Activated CD4-positive, alpha-beta T cell treated with anti-CD3 and anti-CD28 coated beads, Interleukin-2, amount 50 U/mL, for 24 hours (primary cell): ENCODE data around the gene FUT7.
"Not testable (repeated sequence)": the region's sequence is repeated elsewhere in the genome, so short reads cannot be mapped to it uniquely, and the experiment has no call there.

ENCODE experiments used
- DNase-seq, 2 donors: peaks; one replicate each; pipeline ENCODE4 v3.0.0-alpha.2; 2020; ENCODE audit warnings: low read depth in 1 of 2, low spot score in 1 of 2

Gene FUT7

DNA sequence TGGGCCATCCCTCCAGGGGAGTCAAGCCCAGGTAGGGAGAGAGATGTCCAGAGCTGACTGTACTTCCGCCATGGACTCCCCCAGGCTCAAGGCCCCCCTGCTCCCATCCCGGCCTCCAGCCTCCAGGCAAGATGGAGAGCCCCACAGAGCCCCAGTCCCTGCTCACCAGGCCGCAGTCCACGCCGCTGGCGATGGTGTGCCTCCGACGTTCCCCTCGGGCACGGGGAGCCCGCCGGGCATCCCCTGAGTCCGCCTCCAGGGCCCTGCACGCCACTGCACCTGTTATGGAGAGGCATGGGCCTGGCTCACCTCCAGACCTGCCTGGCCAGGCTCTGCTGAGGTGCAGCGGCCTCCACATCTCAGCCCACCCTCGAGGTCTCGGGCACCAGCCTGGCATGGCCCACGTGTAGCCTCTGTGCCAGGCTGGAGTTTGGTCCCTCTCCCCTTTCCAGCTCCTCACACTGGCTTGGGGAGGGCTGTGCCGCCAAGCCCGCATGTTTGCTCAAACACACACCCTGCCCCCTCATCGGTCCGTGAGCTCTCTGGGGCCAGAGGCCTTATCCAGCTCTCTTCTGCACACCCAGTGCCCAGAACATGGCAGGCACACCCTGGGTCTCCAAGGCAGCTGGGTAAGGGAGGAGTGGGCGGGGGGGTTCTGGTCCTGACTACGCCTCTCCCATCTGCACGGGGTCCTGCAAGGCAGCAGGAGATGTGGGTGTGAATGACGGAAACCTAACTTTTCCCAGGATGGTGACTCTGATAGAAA lies 34.4 kb upstream of the FUT7 start:
- DNase-seq, result no peak

DNA sequence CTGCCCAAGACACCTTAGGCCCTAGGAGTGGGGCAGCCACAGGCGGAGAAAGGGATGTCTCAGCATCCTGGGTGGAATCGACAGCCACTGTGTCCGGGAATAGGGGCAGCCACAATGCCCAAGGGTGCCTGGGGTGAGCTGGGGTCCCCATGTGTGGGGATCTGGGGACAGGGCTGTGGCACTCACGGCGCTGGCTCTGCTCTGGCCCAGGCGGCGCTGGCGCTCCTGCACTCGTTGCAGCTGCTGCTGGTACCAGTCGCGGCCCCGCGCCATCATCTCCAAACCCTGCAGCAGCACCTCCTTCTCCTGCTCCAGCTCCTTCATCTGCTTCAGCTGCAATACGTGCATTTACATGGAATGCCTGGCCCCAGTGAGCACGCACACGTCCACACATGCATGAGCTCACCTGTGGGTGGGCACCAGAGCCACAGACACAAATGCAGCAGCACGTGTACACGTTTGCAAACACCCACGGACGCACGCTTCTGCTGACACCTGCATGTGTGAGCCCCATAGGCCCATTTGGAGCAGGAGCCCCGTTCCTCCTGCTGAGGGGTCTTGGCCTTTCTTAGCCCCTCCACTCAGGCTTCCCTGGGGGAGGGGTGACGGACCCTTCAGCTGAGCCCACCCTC lies 33.6 kb upstream of the FUT7 start:
- no peak for DNase-seq

DNA sequence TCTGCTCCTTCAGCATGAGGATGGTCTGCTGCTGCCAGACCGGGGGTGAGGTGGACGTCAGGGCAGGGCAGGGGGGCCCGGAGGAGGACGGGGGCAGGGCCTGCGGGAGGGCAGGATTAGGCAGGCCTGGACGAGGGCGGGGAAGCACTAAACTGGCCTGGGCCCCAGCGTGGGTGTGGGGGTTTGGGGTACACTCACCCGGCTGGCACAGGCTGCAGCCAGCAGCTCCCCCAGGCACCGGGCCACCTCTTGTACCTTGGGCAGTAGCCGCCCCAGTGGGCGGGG lies 32.9 kb upstream of the FUT7 start:
- DNase-seq, result no peak

DNA sequence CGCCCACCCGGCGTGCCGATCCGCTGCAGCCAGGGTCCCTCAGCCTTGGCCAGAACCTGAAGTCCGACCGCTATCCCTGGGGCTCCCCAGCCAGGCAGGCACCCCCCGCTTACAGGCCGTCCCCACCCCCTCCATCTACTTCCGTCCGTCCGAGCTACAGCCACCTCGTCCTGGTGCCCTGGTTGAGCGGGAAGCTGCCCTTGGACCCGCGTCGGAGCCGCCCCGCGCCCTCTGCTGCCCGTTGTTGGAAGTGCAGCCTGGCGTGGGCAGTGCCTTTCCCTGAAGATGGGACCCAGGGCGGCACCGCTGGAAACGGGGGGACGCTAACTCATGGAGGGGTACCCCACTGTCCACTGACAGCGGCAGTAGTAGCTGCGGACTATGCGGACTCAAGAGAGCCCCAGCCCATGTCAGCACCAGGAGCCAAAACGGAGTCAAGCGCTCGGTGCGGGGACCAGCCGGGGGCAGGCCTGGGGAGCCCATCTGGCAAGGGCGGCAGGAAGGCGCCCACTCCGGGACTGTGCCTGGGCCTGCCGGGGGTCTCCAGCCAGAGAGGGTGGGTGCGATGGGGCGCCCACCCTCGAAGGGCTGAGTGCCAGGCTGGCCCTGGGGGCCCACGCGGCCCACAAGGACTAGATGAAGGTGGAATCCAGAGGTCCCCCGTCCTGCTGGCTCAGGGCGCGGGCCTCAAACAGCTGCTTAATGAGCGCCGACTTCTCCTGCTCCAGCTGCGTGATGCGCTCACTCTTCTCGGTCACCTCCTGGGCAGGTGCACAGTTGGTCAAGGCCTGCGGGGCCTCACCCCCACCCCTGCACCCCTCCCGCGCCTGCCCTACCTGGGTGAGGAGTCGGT lies 32.4 kb upstream of the FUT7 start:
- DNase-seq, result peak; percentile 44 to 57

DNA sequence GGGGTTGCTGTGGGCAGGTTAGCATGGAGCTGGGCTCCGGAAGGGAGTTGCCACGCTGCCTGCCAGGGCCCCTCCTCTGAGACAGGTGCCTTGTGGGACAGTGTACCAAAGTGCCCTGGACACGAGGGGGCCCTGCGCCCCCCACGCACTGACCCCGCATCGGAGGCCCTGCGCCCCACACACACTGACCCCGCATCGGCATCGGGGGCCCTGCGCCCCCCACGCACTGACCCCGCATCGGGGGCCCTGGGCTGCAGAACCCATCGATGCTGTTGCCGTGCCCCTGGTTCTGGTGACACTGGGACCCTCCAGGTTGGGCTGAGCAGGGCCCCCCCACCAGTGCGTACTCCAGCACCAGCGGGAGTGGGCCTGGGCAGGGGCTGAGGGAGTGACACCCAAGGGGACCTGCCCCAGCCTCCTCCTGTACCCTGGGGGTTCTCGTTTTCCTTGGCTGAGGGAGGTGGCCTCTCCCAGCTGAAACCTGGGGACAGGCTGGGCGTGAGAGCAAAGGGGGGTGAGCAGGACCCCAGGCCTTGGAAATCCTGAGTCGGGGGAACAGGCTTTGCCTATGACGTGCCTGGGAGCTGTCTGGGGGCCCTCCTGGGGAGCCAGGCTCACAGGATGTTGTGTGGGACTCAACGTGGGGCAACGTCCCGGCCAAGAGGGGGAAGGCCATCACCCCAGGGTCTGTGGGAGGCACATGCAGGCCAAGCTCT lies 31.6 kb upstream of the FUT7 start:
- DNase-seq, result no peak

DNA sequence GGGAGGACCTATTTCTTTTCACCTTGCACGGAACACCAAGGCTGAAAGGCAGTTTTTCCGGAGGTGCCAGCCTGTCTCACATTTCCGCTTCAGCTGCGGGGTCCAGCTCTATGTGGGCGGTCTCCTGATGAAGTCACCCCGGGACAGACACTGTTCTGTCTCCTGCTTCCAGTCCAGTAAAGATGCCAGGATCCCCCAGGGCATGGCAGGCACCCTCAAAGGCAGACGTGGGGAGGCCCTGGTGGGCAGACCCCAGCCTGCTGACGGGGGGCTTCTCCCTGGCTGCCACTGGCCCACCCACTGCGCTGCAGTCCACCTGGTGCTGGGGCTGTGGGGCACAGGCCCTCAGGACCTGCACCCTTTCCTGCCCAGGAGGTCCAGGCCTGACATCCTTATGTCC lies 30.9 kb upstream of the FUT7 start:
- DNase-seq, result not testable (repeated sequence)

DNA sequence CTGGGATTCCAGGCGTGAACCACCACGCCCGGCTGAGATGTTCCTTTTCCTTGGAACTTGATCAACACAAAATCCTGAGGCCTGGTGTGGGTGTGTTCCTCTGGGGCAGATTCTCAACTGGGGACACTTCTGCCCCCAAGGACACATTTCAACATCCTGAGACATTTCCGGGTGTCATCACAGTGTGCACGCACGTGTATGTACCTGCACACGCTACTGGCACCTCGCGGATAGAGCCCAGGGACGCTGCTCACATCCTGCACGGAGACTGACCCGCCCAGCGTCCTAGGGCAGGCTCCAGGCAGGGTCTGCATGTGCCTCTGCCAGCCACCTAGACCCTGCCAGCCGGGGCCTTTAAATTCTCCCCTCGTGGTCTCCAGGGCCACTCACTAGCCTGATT lies 30.5 kb upstream of the FUT7 start:
- no peak for DNase-seq

DNA sequence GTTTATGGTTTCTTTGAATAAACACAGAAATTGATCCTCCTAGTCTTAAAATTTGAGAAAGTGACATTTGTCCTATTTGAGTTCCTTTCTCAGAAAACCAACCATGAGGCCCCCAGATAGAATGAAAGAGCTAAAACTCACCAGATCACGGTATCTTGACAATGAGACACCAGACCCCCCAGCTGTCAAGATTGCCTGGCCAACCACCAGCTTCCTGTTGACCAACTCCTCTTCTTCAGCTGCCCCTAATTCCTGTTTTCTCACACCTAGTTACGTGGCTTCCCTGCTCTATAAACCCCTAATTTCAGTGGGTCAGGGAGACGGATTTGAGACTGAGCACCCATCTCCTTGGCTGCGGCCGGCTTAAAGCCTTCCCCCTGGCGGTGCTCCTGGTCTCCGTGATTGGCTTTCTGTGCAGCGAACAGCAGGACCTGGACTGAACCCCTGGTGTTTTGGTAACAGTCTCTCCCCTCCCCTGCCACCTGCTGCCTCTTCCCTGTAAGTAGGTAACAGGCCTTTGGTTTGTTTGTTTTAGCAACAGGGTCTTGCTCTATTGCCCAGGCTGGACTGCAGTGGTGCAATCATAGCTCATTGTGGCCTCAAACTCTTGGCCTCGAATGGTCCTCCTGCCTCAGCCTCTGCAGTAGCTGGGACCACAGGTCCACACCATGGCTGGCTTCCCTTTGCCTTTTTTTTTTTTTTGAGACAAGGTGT lies 26.8 kb upstream of the FUT7 start:
- no peak for DNase-seq

DNA sequence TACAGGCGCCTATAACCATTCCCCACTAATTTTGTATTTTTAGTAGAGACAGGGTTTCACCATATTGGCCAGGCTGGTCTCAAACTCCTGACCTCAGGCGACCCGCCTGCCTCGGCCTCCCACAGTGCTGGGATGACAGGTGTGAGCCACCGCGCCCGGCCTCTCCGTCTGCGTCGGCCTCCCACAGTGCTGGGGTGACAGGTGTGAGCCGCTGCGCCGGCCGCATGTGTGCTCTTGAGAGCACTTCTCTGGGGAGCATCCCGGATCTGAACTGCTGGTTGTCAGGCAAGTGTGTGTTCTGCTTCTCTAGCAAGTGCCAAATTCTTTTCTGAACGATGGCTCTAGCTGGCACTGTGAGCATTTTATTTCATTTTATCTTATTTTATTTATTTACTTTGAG lies 25.7 kb upstream of the FUT7 start:
- no peak for DNase-seq

DNA sequence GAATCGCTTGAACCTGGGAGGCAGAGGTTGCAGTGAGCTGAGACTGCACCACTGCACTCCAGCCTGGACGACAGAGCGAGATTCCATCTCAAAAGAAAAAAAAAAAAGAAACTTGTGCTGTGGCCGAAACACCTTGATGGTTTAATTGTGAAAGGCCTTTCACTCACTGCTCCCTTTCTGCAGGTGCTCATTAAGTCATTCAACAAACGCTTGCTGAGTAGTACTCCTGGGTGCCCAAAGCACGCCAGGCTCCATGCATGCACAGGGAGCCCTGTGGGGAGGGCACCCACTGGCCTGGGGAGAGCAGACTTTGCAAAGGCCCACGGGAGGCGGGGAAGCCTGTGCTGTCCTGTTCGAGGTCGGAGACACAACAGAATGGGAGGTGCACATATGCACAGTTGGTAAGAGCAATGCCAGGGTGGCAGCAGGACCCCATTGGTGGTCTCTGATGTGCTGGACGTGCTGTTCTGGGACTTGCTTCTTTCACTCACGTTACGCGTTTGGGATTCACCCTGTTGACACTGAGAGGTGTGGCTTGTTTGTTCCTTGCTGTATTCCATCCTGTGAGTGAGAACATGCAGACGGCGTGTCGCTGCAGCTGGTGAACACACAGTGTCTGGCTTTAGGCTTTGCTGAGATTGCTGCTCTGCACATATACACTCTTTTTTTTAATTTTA lies 25.0 kb upstream of the FUT7 start:
- DNase-seq, result no peak

DNA sequence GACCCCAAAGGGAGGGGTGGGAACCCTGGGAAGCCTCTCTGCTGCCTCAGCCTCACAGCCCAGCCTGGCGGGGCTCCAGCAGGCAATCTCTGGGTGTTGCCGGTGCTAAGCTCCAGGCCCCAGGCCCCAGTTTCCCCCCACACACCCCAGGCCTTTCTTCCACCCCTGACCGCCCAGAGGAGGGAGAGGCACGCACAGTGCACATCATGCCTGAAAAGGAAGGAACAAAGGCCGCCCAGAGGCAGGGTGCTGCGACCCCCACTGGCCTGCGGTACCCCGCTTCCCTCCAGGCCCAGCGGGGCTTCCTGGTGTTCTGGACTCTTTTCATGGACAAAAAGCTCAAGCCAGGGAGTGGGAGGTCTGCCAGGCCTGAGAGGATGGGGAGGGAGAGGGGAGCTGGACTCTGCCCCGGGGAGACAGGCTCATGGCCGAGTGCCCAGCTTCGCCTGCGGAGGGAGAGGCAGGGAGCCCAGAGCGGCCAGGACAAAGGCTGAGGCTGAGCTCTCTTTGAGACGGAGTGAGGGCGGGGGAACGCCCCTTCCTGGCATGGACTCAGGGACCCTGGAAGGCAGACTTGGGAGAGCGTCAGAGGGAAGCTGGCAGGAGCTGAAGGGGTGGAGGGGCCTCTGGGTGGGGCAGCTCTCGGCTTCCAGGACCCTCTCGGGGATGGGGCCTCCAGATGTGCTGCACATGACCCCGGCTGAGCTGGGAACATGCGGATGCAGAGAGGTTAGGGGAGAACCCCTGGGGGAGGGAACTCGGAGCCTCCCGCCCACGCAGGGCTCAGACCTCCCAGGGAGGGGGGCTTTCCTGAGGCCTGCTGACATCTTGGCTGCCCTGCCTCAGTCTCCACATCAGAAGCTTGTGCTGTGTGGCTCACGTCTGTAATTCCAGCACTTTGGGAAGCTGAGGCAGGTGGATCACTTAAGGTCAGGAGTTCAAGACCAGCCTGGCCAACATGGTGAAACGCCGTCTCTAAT lies 23.8 kb upstream of the FUT7 start:
- DNase-seq, result no peak

DNA sequence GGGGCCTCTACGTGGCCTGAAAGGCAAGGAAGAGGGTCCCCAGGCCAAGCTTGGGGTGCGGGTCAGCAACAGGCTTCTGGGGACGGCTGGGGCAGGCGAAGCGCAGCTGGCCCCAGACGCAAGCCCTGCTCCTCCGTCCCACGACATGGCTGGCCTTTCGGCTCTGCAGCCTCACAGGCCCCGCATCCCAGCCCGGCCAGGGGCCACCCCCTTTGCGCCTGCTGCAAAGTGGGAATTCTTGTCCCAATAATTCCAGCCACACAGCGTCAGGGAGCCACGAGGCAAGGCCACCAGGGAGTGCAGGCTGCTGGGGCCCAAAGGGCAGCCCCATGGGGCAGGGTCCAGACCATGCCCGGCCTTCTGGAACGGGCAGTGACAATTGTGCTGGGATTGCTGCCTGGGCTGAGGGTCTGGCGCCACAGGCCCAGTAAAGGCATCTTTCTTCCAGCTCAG lies 23.1 kb upstream of the FUT7 start:
- no peak for DNase-seq

DNA sequence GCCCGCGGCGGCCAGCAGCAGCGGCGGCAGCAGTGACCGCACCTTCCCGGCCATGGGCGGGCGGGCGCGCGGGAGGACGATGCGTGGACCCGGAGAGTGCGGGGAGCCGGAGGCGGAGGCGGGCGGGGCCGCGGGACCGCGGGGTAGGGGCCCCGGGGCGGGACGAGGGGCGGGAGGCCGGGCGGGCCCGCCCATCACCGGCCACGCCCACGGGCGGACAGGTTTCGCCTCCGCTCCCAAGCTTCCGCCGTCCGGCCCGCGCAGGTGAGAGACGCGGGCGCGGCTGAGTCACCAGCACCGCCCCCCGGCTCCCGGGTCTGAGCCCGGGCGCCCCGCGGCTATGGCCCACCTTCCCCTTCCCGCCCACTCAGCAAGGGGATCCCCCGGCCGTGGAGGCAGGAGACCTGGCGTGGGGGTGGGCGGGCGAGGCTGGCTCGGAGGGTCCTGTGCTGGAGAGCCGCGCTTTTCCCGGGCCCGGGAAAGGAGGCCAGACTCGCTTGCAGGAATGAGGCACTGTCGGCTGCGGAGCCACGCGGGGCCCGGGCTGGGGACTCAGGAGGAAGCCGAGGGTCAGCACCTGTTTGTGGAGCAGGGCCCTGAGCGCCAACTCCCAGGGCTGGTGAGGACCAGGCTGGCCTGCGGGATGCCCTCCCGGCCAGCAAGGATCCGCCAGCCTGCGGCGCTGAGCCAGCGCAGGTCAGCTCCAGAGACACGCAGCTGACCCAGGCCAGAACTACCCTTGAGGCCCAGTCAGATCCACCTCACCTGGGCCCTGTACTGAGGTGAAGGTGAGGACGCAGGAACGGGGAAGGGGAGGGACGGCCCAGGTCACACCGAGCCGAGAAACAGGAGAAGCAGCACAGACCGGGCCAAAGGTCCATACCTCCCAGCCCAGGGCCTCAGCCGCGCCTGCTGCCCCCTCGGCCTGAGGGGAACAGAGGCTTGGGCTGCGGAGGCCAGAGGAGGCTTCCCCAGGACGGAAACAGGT lies 22.4 kb upstream of the FUT7 start, which contains the start of gene ENTPD2:
ENTPD2 (minus strand) TSS at position 118 of the 988 bp plus-strand sequence; CDS start at position 54, 64 bp downstream.
- DNase-seq, result no peak

DNA sequence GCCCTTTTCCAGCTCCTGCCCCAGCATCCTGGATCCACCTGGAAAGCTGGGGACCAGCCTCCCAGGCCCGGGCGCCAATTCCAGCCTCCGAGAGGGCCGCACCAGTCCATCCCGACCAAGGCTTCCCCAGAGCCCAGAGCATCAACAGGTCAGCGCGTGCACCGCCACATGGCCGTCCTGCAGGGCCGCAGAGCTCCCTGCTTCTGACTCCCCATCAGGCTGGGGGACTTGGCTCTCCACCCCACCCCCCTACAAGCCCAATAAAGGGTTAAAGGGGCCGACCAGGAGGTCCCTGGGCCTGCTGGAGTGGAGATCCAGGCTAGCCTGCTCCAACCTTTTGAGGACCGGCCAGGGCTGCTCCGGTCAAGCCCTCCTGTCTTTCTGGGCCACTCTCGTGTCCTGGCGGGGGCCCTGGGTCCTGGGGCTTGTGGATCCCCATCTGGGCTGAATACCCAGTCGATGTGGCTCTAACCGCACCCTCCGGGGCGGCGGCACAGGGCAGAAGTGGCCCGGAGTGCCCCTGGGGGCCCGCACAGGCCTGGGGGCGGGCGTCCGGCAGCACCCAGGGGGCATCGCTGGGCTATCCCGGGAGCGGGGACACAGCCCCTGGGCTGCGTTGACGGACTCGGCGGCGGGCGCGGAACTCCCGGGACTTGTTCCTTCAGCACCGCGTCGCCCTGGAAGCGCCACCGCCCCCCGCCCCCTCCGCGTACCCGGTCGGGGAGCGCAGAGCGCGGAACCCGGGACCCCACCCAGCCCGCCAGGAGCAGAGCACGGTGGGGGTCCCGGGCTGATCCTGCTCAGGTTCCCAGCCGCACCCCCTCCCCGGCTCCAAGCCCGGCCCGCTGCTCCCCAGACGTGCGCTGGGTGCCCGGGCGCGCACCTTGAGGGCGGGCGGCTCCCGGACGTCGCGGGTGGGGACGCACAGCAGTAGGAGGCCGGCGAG lies 21.4 kb upstream of the FUT7 start:
- no peak for DNase-seq

DNA sequence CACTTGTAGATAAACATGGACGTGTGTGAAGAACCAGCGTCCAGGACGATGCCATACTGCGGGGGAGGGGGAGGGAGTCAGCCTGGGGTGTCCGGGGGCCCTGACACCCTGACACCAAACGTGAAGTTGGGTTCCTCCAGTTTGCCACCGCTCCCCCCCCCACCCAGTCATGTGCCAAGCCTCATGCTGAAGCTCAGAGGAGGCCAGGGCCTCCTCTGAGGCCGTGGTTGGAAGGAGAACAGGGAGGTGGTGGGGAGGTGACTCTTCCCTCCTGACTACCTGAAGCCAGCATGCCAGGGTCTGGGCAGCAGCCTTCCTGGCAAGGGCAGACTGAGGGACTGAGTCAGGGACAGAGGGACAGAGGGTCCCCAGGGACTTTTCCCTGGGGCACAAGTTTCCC lies 20.4 kb upstream of the FUT7 start:
- no peak for DNase-seq

DNA sequence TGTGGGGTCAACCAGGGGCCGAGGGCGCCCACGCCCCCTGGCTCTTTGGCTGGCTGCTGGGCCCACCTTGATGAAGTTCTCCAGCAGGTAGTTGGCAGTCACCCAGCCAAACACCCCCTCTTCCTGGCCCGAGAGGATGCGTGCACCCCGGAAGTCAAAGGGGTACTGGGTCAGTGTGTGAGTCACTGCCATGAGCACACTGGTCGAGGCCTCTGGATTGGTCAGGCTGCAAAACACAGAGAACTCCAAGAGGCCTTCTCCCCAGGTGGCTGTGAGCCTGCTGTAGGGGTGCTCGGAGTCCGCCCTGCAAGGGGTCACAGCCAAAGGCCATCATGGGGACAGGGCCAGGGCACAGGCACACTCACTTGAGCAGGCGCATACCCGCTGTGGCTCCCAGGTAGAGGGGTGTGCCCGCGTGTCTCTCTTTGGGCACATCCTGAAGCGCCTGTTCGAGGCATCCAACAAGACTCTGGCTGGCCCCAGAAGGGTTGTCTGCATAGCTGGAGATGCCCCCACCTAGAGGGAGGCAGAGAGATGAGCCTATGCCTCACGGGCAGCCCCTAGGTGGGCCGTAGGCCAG lies 19.3 kb upstream of the FUT7 start:
- DNase-seq, result no peak
